NCI-H524 (cell line): Measurements from ENCODE around the gene LAMB1.
"Not testable (repeated sequence)": the region's sequence is repeated elsewhere in the genome, so short reads cannot be mapped to it uniquely, and the experiment has no call there.

Experiments used
- DNase-seq, 2 experiments: peaks; one replicate each; lab custom pipeline; 2025; lab: John Stamatoyannopoulos, UW

The LAMB1 gene

DNA sequence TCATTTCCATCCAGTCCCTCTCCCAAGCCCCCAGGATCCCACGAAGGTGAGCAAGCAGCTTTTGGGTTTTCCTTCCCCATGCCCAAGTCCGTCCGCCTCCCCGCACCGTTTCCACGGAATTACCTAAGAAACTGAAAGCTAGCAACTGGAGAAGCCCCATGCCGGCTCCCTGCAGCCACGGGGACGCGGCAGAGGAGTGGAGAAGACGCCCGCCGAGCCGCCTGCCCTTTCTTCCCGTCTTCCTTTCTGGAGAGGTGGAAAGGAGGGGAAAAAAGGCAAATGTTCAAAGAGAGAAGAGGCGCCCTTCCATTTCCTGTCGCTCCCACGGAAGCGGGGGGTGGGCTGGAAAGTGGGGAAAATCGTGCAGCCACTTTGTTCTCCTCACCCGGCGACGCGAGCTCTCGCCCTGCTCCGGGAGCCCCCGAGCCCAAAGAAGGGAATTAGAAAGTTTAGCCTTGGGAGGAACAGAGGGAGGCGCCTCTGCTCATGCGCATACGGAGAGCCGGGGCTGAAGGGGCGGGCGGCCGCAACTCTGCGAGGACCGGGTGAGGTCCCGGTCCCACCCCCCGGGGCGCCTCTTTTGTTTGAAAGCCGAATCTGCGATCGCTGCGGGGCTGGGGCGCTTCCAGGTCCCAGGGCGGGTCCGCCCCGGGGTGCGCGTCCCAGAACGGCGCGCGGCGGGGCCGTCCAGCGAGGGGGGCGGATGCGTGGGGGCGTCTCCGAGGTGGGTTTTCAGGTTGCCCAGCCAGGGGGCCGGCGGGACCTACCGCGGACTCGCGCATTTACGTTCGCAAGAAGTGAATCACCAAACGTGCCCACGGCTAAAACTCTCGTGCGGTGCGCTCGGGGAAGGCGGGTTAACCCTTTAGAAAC, at the start of gene LAMB1:
TSS of gene LAMB1 (minus strand) at position 436 of the 873 bp plus-strand sequence. CDS start at position 160, 276 bp downstream.
- peak; percentile 74 to 78 for DNase-seq

DNA sequence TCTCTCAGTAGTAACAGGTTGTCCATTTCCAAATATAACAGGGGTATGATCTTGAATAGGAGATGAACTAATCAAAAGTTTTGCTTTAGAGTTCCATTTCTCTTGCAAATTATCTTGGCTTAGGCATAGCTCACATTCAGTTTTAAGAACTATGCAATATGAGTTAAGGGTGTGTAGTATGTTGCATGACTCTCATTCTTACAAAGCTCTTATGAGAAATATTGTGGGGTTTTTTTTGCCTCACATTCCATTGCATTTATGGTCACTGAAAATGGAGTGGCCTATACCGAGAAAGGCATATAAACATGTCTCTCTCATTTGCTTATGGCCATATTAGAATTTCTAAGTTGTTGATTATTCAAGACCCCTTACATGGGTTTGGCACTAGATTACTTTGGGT, 48.5 kb upstream of the LAMB1 start:
- no peak for DNase-seq

GRCh38 chr7:108049962-108050361, 47.0 kb upstream of the LAMB1 start:
- DNase-seq, result no peak

GRCh38 chr7:108048422-108048821, 45.5 kb upstream of the LAMB1 start:
- DNase-seq, result no peak

GRCh38 chr7:108046952-108047506, 44.1 kb upstream of the LAMB1 start:
- no peak for DNase-seq

DNA sequence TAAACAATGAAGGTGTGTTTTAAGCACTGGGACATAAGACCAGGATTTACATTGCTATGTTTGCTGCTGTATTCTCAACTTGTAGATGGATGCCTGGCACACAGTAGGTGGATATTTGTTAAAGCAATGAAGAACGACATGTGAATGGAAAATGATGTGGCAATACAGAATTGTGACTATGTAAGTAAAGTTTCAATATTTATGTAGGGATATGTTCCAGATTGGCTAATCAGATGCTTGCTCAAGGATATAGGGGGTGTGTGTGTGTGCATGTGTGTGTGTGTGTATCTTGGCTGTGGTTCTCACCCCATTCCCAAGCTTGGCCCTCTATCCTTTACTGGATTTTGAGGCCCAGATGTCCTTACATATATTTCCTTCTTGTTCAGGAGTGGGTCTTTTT, 42.7 kb upstream of the LAMB1 start:
- no peak for DNase-seq

GRCh38 chr7:108045154-108045553, 42.2 kb upstream of the LAMB1 start:
- no peak for DNase-seq

DNA sequence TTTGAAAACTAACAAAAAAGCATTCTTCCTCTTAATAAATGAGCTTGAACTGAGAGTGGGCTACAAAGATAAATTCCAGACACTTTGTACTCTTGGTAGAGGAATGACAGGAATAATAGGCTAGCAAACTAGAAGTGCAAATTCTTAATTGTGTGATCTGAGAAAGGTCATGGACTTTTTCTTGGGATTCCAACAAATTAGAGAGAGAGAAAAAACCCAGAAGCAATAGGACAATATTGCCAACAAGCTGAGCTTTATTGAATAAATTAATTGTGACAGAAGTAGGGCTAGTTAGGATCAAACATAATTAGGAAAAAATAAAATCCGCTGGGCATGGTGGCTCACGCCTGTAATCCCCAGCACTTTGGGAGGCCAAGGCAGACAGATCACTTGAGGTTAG, 41.4 kb upstream of the LAMB1 start:
- no peak for DNase-seq

- peak; percentile 70 to 90 for DNase-seq
Observed at GRCh38 chr7:108038986-108039385, 36.0 kb upstream of the LAMB1 start.

DNA sequence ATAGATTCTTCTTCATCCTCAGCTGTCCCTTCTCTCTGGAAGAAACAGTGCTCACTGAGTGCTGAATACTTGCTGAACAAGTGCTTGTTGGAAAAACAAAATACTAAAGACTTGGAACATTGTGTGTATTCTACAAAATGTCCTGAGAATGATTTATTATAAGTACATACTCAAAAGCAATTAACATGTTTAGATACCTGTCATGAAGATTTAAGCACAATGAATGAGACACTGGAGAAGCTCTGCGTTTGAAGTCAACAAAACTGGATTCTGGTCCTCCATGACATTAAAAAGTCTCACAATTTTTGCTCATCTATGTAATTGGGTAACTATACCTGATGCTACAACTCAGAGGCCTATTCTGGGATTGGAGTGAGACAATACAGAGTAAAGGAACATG, 34.8 kb upstream of the LAMB1 start:
- DNase-seq, result peak in 1 of 2 experiments; percentile 63

DNA sequence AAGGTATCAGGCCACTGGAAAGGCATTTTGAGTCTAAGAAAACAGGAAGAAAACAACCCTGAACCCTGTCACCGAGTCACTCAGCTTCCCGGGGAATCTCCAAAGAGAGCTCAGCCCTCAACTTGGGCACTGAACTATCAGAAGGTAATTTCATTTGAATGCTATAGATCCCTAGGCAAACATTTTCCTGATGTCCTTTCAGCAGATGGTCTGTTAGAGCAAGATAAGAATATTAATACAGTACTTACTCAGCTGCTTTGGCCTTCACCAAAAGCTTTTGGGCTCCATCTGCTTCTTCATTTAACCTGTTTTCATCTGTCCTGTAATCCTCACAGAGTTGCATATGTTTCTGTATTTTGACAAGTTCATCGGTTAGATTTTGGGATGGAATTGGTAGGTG, 34.2 kb upstream of the LAMB1 start:
- DNase-seq, result peak; percentile 88 to 98

DNA sequence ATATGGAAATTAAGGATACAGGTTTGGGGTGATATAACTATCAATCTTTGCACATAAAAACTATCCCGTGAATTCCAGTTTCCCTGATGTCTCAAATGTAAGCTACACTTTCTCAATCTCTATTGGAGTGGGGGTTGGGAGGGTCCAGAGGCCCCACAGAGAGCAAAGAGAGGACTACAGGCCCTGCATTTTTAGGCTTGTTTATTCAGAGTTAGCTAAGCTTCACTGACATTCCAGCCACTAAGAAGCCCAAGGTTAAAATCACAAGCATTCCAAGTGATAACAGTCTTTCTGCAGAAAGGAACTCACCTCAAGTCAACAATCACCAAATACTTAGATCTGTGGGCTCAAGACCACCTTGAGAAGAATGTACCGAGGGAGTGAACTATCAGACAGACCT, 31.6 kb upstream of the LAMB1 start:
- DNase-seq, result no peak

DNA sequence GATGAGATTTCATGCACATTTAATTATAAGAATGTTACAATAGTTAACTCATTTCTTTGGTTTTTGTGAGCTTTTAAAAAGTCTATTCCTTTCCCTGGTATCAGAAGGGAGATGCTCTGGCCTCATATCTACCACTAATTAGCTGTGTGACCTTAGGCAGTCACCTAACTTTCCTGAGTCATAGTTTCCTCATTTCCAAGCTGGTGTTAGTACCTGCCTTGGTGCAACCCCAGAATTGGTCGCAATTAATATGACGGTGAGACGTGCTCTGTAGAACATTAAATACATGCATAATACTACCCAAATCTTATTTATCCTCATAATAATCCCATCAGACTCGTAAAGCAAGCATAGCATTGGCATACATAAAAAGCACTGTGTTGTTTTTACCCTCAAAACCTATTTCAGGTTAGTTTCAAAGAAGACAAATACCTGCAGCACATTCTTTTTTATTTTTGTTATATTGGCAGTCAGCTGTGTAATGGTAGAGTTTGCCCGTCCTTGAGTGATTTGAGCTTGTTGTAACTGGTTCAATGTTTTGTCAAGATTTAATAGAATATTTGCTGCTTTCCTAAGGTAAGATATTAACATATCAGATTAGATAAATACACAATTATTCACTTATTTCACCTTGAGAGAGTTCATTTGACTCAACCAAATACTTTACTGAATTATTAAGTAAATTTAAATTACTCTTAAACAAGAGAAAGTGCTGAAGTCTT, 31.0 kb upstream of the LAMB1 start:
- no peak for DNase-seq

GRCh38 chr7:108033309-108033708, 30.3 kb upstream of the LAMB1 start:
- DNase-seq, result not testable (repeated sequence)

DNA sequence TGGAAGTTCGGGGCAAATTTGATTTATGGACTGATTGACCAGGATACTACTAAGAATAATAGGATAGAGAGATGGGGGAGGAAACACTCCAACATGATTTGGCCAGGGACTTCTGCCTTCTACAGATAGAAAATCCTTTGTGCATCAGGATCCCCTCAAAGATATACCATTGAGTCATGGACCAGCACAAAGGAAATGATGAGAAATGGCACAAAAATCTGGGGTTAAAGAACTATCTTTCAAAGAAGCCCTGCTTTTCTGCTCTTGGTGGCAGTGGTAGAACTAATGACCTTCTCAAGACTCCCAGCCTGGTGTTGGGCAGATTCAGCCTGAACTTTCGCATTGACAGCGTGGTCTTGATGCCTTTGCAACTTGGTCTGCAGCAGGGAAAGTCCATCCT, 27.6 kb upstream of the LAMB1 start:
- DNase-seq, result no peak

- no peak for DNase-seq
Observed at GRCh38 chr7:108029034-108029433, 26.1 kb upstream of the LAMB1 start.

DNA sequence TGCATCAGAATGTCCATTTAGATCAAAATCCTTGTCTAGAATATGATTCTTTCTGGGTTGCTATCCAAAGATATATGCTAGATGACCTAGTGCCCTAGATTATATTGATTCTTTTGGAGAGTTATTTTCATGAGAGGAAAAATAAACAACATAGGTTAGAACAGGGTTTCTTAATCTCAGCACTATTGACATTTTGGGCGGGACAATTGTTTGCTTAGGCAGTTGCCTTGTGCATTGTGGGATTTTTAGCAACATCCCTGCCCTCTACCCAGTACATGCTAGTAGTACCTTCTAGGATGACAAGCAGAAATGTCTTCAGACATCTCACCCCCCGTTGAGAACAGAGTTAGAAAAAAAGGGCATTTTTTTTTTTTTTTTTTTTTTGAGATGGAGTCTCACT, 25.1 kb upstream of the LAMB1 start:
- DNase-seq, result no peak

- no peak for DNase-seq
Observed at GRCh38 chr7:108027239-108027638, 24.3 kb upstream of the LAMB1 start.

GRCh38 chr7:108026647-108027046, 23.7 kb upstream of the LAMB1 start:
- no peak for DNase-seq

DNA sequence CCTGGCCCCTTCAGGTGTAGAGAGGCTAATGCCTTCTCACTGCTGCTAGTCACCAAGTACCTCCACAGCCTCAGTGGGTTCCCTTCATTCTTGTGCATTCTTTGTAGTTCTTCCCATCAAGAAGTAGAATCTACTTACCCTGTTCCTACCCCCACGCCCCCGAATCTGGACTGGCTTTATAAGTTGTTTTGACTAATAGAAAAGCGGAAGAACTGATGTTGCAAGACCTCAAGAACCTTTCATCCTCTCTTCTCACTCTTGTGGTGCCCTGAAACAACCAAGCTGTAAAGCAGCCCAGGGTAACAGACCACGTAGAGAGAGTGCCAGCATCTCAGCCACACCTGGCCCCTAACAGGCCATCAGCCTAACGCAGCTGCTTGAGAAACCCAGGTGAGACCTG, 23.2 kb upstream of the LAMB1 start:
- DNase-seq, result no peak

DNA sequence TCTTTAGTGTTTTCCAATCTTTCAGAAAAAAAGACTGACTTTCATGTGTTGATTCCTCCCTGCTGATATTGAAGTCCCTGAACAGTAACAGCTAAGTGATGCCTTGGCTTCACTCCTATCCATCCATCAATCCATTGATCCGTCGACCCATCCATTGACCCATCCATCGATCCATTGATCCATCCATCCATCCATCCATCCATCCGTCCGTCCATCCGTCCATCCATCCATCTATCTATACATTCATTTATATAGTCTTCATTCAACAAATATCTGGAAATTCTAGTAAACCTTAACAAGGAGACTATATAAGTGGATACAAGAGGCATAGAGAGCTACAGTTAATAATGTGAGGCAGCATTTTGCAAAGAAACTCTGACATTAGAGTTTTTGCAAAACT, 21.6 kb upstream of the LAMB1 start:
- DNase-seq, result no peak

GRCh38 chr7:108020585-108020984, 17.6 kb upstream of the LAMB1 start:
- no peak for DNase-seq

DNA sequence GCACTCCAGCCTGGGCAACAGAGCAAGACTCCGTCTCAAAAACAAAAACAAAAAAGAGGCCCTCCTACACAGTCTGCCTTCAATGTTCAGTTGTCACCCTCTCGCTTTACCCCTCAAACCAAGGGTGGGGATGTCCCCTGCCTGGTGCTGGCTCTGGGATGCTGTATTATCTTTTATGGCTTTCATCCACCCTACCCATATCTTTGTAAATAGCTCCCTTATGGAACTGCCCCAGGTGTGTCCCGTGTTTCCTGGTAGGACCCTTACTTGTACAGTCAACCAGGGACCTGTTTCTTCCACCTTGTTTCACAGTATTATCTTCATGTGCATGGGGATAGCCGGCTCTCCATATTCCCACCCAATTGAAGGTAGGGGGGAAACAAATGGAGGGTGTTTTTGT, 15.7 kb upstream of the LAMB1 start:
- no peak for DNase-seq
